Measurements from ENCODE around the gene PACRG. TPM values are rescaled to one million over a fixed set of nuclear protein-coding genes. Genes with fewer than 3 reads are reported as not detected.

PACRG gene
- total and polyA plus RNA-seq, 2 donors = 2.2 to 5.6 TPM

DNA sequence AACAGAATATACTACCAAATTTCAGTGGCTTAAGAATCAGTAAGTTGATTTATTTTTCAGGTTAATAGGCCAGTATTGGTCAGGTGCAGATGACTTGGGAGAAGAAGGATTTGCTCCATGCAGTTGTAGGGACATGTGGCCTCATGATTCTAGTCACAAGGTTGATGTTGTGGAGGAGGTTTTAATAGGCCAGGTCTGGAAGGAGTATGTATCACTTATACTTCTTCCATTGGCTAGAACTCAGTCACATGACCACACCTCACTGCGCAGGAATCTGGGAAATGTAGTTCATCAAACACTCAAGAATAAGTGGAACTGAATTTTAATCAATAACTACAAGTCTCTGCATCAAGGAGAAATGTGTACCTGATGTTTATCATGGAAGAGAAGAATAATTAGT lies 405.2 kb downstream of the PACRG start:
- H3K4me1 ChIP-seq (ENCODE audit: insufficient read depth) = no peaks in the 10 kb centered on the region
- whole genome bisulfite sequencing = 99% methylated on average over 1 of the region's 1 CpG
- DNase-seq (ENCODE audit: extremely low spot score) = no peak
- no peaks in the 10 kb centered on the region for H3K36me3 ChIP-seq (ENCODE audit: insufficient read depth)
- H3K4me3 ChIP-seq (ENCODE audit: low read depth, low read length) = no peak overlapping the region
- no peak overlapping the region for H3K27ac ChIP-seq (ENCODE audit: low read depth)

DNA sequence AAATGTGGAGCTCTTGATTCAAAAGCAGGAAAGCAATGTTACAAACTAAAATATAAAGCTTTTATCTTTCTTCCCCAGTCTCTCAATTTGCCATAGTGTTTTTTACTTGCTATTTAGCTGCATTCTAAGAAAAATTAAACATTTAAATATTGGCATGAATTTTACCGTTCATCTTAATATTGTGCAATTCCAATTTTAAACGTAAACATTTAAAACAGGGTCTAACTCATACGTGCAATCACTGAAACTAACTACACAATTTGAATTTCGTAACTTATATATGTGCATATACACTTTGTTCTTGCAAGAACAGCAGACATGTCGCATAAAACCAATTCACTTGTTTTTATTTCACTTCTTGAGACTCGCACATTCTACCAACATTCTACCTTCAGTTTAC lies 405.9 kb downstream of the PACRG start:
- Histone ChIP-seq H3K27ac (ENCODE audit: low read depth) (no peak overlapping the region), H3K4me3 (ENCODE audit: low read depth, low read length) (no peak overlapping the region), H3K36me3 (ENCODE audit: insufficient read depth) (no peaks in the 10 kb centered on the region), H3K4me1 (ENCODE audit: insufficient read depth) (no peaks in the 10 kb centered on the region)
- WGBS = 73% methylated on average over 6 of the region's 6 CpGs
- DNase-seq (ENCODE audit: extremely low spot score) = no peak

DNA sequence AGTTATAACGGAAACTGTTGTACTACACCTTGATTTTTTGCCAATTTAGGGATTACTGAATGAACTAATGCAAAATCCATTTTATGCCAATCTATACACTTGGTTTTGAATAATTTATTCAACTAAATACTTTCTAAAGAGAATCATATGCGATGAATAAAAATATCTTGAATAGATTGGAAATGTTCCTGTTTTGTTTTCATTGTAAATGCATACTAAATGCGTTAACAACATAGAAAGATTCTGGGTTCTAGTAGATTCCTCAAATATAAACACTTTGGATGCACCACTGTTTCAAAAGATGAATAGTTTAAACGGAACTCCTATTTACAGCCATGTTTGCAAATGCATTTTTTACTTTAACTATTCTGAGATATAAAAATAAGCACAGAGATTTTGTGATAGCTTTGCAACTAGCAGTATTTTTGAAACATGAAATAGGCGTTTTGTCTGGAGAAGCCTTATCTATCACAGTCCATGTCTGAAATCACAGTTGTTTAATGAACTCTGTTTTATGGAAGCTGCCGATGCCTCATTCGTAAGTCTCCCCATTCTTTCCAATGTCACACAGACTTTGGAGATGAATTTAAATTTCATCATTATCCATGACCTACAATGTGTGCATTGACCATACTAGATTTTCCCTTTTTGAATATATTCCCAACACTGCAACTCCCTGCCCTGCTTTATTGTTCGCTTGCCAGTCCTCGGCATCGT lies 409.1 kb downstream of the PACRG start:
- DNase-seq (ENCODE audit: extremely low spot score) = no peak
- no peaks in the 10 kb centered on the region for H3K36me3 ChIP-seq (ENCODE audit: insufficient read depth)
- no peaks in the 10 kb centered on the region for H3K4me1 ChIP-seq (ENCODE audit: insufficient read depth)
- no peak overlapping the region for H3K27ac ChIP-seq (ENCODE audit: low read depth)
- no peak overlapping the region for H3K4me3 ChIP-seq (ENCODE audit: low read depth, low read length)
- WGBS = 60% methylated on average over 10 of the region's 10 CpGs

DNA sequence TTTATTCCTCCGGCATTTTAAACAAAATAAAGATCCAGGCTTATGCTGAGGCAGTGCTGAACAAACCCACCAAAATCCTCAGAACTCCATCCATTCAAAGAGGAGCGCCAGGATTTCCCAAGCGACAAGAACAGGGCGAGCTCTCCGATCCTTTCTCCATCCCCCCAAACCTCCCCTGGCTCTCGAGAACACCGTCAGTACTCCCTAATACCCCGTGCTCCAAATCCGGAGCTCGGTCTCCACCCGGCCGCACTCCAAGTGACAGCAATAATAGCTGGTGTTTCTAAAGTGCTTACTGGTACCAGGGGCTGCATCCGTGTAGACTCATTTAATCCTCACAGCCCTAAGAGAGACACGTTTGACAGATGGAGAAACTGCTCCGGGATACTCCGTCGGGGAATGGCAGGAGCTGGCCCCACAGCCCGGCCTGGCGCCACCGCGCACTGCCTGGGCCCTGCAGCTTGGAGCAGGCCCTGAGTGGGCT lies 409.7 kb downstream of the PACRG start:
- 93% methylated on average over 21 of the region's 21 CpGs for WGBS
- Histone ChIP-seq H3K36me3 (ENCODE audit: insufficient read depth) (no peaks in the 10 kb centered on the region), H3K4me1 (ENCODE audit: insufficient read depth) (no peaks in the 10 kb centered on the region), H3K27ac (ENCODE audit: low read depth) (no peak overlapping the region), H3K4me3 (ENCODE audit: low read depth, low read length) (no peak overlapping the region)
- DNase-seq (ENCODE audit: extremely low spot score) = no peak

DNA sequence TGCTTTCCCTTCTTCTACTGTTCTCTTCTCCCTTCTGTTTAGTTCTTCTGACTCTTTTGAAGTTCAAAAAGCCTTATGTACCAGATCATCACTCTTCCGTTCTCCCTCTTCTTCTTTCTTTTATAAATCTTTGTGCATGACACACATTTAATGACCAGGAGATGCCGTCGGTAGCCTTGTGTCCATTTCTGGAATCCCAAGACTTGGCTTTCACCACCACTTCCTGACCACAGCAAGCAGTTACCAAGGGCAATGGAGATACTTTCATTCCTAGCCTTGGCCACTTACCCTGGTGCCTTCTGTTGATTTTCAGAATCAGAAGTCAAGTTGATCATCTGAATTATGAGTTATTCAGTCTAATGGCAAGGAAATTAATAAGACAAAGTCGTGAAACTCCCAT lies 418.3 kb downstream of the PACRG start:
- no peaks in the 10 kb centered on the region for H3K36me3 ChIP-seq (ENCODE audit: insufficient read depth)
- no peak overlapping the region for H3K27ac ChIP-seq (ENCODE audit: low read depth)
- no peaks in the 10 kb centered on the region for H3K4me1 ChIP-seq (ENCODE audit: insufficient read depth)
- H3K4me3 ChIP-seq (ENCODE audit: low read depth, low read length) = no peak overlapping the region
- no peak for DNase-seq (ENCODE audit: extremely low spot score)
- WGBS = 83% methylated on average over 4 of the region's 4 CpGs

DNA sequence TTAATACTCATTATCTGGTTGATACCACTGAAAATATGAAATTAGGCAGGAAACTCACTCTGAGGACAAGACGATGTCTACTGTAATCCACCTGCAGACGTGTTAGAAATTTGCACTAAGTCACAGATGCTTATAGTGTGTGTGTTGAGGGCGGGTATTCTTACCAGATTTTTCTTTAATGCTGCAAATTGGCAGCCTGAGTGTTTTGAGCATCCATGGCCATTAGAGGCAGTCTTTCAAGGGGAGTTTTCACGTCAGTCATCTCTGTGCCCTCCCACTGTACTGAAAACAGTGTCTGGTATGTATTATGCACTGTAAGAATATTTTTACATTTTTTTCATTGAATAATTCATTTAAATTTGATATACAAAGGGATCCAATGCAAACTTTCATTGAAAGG lies 420.2 kb downstream of the PACRG start:
- no peak overlapping the region for H3K4me3 ChIP-seq (ENCODE audit: low read depth, low read length)
- DNase-seq (ENCODE audit: extremely low spot score) = no peak
- no peak overlapping the region for H3K27ac ChIP-seq (ENCODE audit: low read depth)
- 62% methylated on average over 4 of the region's 4 CpGs for WGBS
- no peaks in the 10 kb centered on the region for H3K4me1 ChIP-seq (ENCODE audit: insufficient read depth)
- H3K36me3 ChIP-seq (ENCODE audit: insufficient read depth) = no peaks in the 10 kb centered on the region

DNA sequence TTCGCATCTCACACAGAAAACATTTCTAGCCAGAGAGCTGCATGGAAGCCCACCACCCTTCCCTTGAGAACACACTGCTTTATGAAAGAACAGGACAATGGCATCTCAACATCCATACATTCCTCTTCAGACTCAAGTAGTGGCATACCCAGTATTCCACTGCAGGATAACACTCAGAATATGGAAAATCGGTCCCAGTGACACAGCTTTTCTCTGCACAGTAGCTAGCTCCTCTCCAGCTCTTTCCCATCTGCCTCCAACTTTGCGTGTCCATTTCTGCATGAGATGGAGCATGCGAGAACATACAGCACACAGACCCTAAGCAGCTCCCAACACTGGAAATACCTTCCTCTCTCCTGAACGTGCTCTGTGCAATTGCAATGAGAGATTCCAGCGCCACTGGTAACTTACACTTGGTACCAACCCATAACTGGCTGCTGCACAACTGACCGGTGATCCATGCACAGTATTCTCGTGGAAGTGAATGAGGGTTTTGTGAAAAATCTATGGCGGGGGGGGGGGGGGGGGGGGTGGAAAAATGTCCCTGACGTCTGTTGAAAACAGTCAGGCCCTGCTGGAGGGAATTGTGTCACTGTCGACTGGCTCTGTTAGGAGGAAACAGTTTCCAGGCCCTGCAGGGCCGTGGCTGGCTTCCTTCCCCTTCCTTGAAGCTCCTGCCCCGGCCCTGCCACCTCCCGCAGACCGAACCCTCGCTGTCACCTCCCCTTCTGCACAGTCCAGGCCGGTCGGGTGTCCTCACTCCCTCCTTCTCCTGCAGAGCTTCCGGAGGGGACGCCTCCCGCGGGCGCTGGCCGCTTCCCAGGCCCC lies 420.9 kb downstream of the PACRG start:
- H3K36me3 ChIP-seq (ENCODE audit: insufficient read depth) = no peaks in the 10 kb centered on the region
- H3K27ac ChIP-seq (ENCODE audit: low read depth) = no peak overlapping the region
- no peaks in the 10 kb centered on the region for H3K4me1 ChIP-seq (ENCODE audit: insufficient read depth)
- no peak overlapping the region for H3K4me3 ChIP-seq (ENCODE audit: low read depth, low read length)
- DNase-seq (ENCODE audit: extremely low spot score) = no peak
- WGBS = 71% methylated on average over 24 of the region's 24 CpGs

DNA sequence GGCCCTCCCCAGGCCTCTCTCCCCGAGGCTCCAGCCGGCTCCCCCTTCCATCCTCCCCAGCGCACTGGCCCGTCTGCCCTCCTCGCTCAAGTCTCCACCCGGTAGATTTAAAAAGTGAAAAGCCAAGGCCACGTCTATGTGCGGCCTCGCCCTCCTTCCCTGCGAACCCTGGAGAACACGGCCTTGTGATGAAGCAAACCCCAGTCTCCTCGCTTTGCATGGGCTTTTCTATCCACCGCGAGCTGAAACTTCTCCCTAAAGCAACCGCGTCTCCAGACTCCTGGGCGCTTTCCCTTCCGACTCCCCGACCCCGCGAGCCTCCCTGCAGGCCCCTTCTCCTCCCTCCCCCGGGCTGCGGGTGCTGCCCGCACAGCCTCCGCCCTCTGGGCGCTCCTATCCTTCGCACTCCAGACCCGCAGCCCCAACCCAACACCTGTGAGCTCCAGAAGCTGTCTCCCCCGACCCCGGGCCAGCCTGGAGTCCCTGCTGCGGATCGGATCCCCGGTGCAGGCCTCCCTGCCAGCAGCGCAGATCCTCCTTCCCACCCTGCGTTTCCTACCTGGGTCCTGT lies 421.6 kb downstream of the PACRG start:
- H3K4me1 ChIP-seq (ENCODE audit: insufficient read depth) = no peaks in the 10 kb centered on the region
- H3K4me3 ChIP-seq (ENCODE audit: low read depth, low read length) = no peak overlapping the region
- no peak overlapping the region for H3K27ac ChIP-seq (ENCODE audit: low read depth)
- WGBS = 65% methylated on average over 35 of the region's 35 CpGs
- H3K36me3 ChIP-seq (ENCODE audit: insufficient read depth) = no peaks in the 10 kb centered on the region
- no peak for DNase-seq (ENCODE audit: extremely low spot score)

DNA sequence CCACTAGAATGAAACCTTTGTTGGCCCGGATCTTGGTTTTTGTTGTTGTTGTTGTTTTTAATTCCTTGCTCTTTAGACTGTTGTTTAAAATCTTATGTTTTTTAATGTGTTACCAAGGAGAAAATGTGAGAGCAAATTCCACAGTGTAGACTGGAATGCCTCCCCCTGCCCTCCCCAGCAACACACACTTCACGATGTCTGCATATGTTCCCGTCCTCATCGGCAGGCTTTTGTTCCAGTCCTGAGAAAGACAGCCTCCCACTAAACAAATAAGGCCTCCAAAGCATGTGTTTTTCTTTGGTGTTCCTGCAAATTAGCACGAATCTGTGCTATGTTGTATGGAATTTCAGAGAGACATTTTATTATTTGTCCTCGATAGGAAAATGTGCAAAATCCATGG lies 423.4 kb downstream of the PACRG start:
- Histone ChIP-seq H3K36me3 (ENCODE audit: insufficient read depth) (no peaks in the 10 kb centered on the region), H3K27ac (ENCODE audit: low read depth) (no peak overlapping the region), H3K4me3 (ENCODE audit: low read depth, low read length) (no peak overlapping the region), H3K4me1 (ENCODE audit: insufficient read depth) (no peaks in the 10 kb centered on the region)
- 76% methylated on average over 6 of the region's 6 CpGs for WGBS
- DNase-seq (ENCODE audit: extremely low spot score) = no peak

DNA sequence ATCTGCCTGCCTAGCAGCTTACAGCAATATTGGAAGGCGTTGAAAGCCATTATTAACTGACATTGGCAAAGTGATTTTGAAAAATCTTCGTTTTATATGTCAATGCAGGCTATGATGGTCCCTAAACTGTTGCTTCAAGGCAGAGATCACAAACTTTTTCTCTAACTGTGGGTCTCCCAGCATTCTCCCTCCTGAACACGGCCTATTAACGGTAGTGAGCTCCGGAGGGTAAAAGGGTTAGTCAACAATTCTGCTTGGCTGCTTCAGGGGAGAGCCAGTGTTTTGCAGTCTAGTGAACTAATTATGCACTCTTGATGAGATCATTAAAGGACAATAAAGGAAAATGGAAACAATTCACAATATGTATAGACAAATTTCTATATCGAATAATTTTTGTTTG lies 424.9 kb downstream of the PACRG start:
- H3K27ac ChIP-seq (ENCODE audit: low read depth) = no peak overlapping the region
- 86% methylated on average over 6 of the region's 6 CpGs for WGBS
- H3K4me1 ChIP-seq (ENCODE audit: insufficient read depth) = no peaks in the 10 kb centered on the region
- H3K36me3 ChIP-seq (ENCODE audit: insufficient read depth) = no peaks in the 10 kb centered on the region
- no peak overlapping the region for H3K4me3 ChIP-seq (ENCODE audit: low read depth, low read length)
- DNase-seq (ENCODE audit: extremely low spot score) = no peak

DNA sequence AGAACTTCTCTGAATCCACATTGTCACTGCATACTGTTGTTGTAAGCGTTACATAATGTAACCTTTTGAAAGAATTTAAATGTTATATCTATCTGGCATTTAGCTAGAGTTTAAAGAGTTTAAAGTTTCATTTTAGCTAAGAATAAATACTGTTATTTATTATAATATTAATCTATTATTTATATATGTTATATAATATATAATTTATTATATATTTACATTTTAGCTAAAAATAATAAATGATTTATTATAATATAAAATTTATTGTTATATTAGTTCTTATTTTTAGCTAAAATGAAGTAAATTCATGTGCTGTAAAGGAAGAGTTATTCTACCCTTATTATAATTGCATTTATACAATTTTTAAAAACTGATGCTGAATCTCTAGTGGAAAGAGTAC lies 431.3 kb downstream of the PACRG start:
- 87% methylated on average over 1 of the region's 1 CpG for WGBS
- Histone ChIP-seq H3K27ac (ENCODE audit: low read depth) (no peak overlapping the region), H3K36me3 (ENCODE audit: insufficient read depth) (no peaks in the 10 kb centered on the region), H3K4me1 (ENCODE audit: insufficient read depth) (no peaks in the 10 kb centered on the region), H3K4me3 (ENCODE audit: low read depth, low read length) (no peak overlapping the region)
- DNase-seq (ENCODE audit: extremely low spot score) = no peak

DNA sequence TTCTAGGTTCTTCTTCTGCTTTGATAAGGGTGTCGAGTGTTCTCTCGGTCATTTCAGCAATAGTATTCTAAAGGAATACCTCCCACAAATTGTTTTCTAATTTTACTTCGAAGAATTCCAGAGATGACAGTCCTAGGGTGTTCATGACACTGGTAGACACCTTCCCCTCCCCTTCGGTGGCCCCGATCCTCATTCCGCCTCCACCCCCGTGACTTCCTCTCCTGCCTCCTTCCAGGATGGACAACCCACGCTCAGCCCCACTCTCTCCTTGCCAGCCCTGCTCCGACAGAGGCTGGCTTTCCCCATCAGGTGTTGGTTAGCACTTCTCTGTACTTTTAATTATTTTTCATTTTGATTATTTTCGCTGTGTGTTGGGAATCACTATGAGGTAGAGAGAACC lies 431.9 kb downstream of the PACRG start:
- DNase-seq (ENCODE audit: extremely low spot score) = no peak
- Histone ChIP-seq H3K36me3 (ENCODE audit: insufficient read depth) (no peaks in the 10 kb centered on the region), H3K4me3 (ENCODE audit: low read depth, low read length) (no peak overlapping the region), H3K27ac (ENCODE audit: low read depth) (no peak overlapping the region), H3K4me1 (ENCODE audit: insufficient read depth) (no peaks in the 10 kb centered on the region)
- 82% methylated on average over 10 of the region's 10 CpGs for WGBS

DNA sequence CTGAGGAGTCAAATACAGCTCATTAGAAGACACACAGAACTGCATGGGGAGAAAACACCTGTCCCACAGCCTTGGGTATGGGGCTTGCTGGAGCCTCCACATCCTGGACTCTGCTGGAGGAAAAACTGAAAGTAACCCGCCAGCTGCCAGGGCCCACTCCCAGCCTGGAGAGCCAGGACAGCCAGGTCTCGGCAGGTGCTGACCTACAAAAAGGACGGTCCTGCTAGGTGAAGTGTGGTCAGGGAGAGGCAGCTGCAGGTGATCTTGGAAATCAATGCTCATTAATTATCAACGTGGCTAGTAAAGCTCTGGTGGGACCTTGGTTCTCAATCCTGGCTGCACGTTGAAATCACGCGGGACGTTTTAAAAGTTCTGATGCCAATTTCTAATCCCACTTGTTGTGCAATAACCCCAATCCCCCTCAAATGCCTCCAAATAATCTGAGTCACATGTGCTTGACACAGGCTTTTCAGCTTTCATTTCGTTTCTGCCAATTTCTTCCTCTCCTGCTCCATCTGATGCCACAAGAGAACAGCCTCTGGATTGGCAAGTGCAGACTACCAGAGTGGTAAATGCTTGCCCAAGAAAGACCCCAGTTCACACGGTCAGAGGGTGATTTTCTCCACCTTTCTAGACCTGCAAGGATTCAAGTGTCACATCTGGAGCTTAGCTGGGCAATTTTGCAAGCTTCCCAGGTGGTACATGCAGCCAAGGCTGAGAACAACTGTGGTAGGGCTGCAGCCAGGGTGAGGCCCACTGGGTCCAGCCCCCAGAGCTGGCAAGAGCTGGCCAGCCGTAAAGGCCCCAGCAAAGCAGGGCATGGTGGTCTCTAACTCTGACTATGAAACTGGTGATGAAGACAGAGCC lies 434.5 kb downstream of the PACRG start:
- DNase-seq (ENCODE audit: extremely low spot score) = no peak
- no peaks in the 10 kb centered on the region for H3K4me1 ChIP-seq (ENCODE audit: insufficient read depth)
- H3K27ac ChIP-seq (ENCODE audit: low read depth) = no peak overlapping the region
- H3K4me3 ChIP-seq (ENCODE audit: low read depth, low read length) = no peak overlapping the region
- 84% methylated on average over 11 of the region's 11 CpGs for WGBS
- H3K36me3 ChIP-seq (ENCODE audit: insufficient read depth) = no peaks in the 10 kb centered on the region

Data from urinary bladder (tissue), 4 donors.